IMR-90 (cell line): Measurements from ENCODE around the gene OPCML. TPM values are rescaled to one million over a fixed set of nuclear protein-coding genes. Genes with fewer than 3 reads are reported as not detected.

Source experiments
- ATAC-seq: fragments of 200-7000 bp; cut with Tn5 transposase; 2 replicates; pipeline ENCODE4 v1.9.1; 2020; ENCODE audit warnings: low read depth, mild to moderate bottlenecking, moderate library complexity
- BruUV-seq: library from RNA; stranded (reverse); fragments of 400-500 nt; replicated peaks from 2 replicates; lab custom pipeline; 2021; lab: Mats Ljungman, UMichigan
- CTCF ChIA-PET: fragments of 300-600 bp; formaldehyde crosslinking; extraction: SDS; loops from one replicate; lab custom pipeline; 2021; ENCODE audit warnings: antibody characterized with exemption; lab: Yijun Ruan, JAX
- POLR2A ChIA-PET: fragments of 300-600 bp; sonication (Branson Sonifier 250); formaldehyde crosslinking; loops from one replicate; lab custom pipeline; 2022; ENCODE audit warnings: antibody characterized with exemption; ENCODE audit not compliant: unreplicated experiment; lab: Charles Lee
- DNase-seq: peaks from one replicate; pipeline ENCODE4 v3.0.0; 2013
- H2AFZ ChIP-seq: replicated peaks from 2 replicates; pipeline ENCODE3; 2013; ENCODE audit warnings: low read length, mild to moderate bottlenecking; ENCODE audit not compliant: poor library complexity
- H2AK5ac ChIP-seq: 2 replicates; pipeline ENCODE4 v1.6.1; 2013; ENCODE audit warnings: low read depth, low read length, inconsistent platforms
- H2AK9ac ChIP-seq: replicated peaks from 2 replicates; pipeline ENCODE3; 2013; ENCODE audit warnings: mild to moderate bottlenecking, low read depth, low read length, moderate library complexity; ENCODE audit not compliant: poor library complexity
- H2BK120ac ChIP-seq: 2 replicates; pipeline ENCODE4 v1.6.1; 2013; ENCODE audit warnings: low read depth, low read length, inconsistent platforms
- H2BK15ac ChIP-seq: 3 replicates; pipeline ENCODE4 v1.6.1; 2013; ENCODE audit warnings: low read depth, low read length, inconsistent platforms
- H2BK20ac ChIP-seq: 2 replicates; pipeline ENCODE4 v1.6.1; 2013; ENCODE audit warnings: low read depth, mild to moderate bottlenecking, inconsistent platforms, low read length, moderate library complexity
- H2BK5ac ChIP-seq: 2 replicates; pipeline ENCODE4 v1.6.1; 2013; ENCODE audit warnings: mild to moderate bottlenecking, low read depth, low read length, inconsistent platforms; ENCODE audit not compliant: poor library complexity, severe bottlenecking
- H3K14ac ChIP-seq: replicated peaks from 2 replicates; pipeline ENCODE4 v1.6.1; 2013; ENCODE audit warnings: low read depth, low read length, inconsistent platforms
- H3K18ac ChIP-seq: 2 replicates; pipeline ENCODE4 v1.6.1; 2013; ENCODE audit warnings: low read depth, low read length, control low read depth
- H3K23ac ChIP-seq: 2 replicates; pipeline ENCODE4 v1.6.1; 2013; ENCODE audit warnings: low read depth, low read length, inconsistent platforms
- H3K27ac ChIP-seq: 2 replicates; pipeline ENCODE4 v1.5.1; 2013; ENCODE audit warnings: mild to moderate bottlenecking, control low read depth, low read length; ENCODE audit not compliant: insufficient read depth
- H3K27me3 ChIP-seq: 2 replicates; pipeline ENCODE4 v1.6.1; 2013; ENCODE audit warnings: low read length; ENCODE audit not compliant: control insufficient read depth, insufficient read depth
- H3K36me3 ChIP-seq: 2 replicates; pipeline ENCODE4 v1.6.1; 2013; ENCODE audit warnings: low read length, mixed read lengths; ENCODE audit not compliant: control insufficient read depth, insufficient read depth
- H3K4ac ChIP-seq: 2 replicates; pipeline ENCODE4 v1.6.1; 2013; ENCODE audit warnings: low read depth, low read length, inconsistent platforms
- H3K4me1 ChIP-seq: 2 replicates; pipeline ENCODE4 v1.6.1; 2013; ENCODE audit warnings: low read length, mixed read lengths; ENCODE audit not compliant: control insufficient read depth, insufficient read depth
- H3K4me2 ChIP-seq: 2 replicates; pipeline ENCODE4 v1.6.1; 2013; ENCODE audit warnings: low read depth, mild to moderate bottlenecking, control low read depth, low read length, moderate library complexity
- H3K4me3 ChIP-seq: 2 replicates; pipeline ENCODE4 v1.5.1; 2013; ENCODE audit warnings: low read depth, mild to moderate bottlenecking, control low read depth, low read length, moderate library complexity; ENCODE audit not compliant: insufficient read depth
- H3K56ac ChIP-seq: 2 replicates; pipeline ENCODE4 v1.6.1; 2013; ENCODE audit warnings: low read length, inconsistent platforms; ENCODE audit not compliant: insufficient read depth; ENCODE audit errors: extremely low read depth
- H3K79me1 ChIP-seq, 2 experiments: 2 replicates each; pipeline ENCODE4 v1.6.1; 2013; ENCODE audit warnings: low read length in 2 of 2, inconsistent platforms in 1 of 2, low read depth in 1 of 2
- H3K9ac ChIP-seq: 2 replicates; pipeline ENCODE4 v1.6.1; 2013; ENCODE audit warnings: low read depth, low read length, control low read depth
- H3K9me1 ChIP-seq: 2 replicates; pipeline ENCODE4 v1.6.1; 2013; ENCODE audit warnings: low read length, inconsistent platforms; ENCODE audit not compliant: insufficient read depth
- H3K9me3 ChIP-seq: 2 replicates; pipeline ENCODE4 v1.6.1; 2013; ENCODE audit warnings: low read length; ENCODE audit not compliant: control insufficient read depth, insufficient read depth
- H4K20me1 ChIP-seq: 2 replicates; pipeline ENCODE4 v1.6.1; 2013; ENCODE audit warnings: low read length, inconsistent platforms; ENCODE audit not compliant: insufficient read depth
- H4K5ac ChIP-seq: 2 replicates; pipeline ENCODE4 v1.6.1; 2013; ENCODE audit warnings: mild to moderate bottlenecking, low read depth, low read length, control low read depth
- H4K8ac ChIP-seq, 2 experiments: 2 replicates each; pipeline ENCODE4 v1.6.1; 2013; ENCODE audit warnings: low read depth in 2 of 2, low read length in 2 of 2, control low read depth in 1 of 2, inconsistent platforms in 1 of 2
- H4K91ac ChIP-seq: 2 replicates; pipeline ENCODE4 v1.6.1; 2013; ENCODE audit warnings: low read depth, low read length, inconsistent platforms; ENCODE audit not compliant: insufficient read depth
- BHLHE40 ChIP-seq: fragments of 150-350 bp; IDR thresholded peaks from 2 replicates; pipeline ENCODE4 v1.6.1; 2016; ENCODE audit warnings: mild to moderate bottlenecking, low read depth, low read length
- CEBPB ChIP-seq: IDR thresholded peaks from 2 replicates; pipeline ENCODE4 v1.6.1; 2012; ENCODE audit warnings: low read depth, low read length, improper control_type of control experiment
- CHD1 ChIP-seq: IDR thresholded peaks from 2 replicates; pipeline ENCODE4 v1.6.1; 2012; ENCODE audit warnings: low read depth, low read length, improper control_type of control experiment
- ELK1 ChIP-seq: fragments of 150-350 bp; IDR thresholded peaks from 2 replicates; pipeline ENCODE4 v1.6.1; 2016; ENCODE audit warnings: low read depth, mild to moderate bottlenecking, low read length, moderate library complexity, borderline replicate concordance
- FOS ChIP-seq: fragments of 150-350 bp; IDR thresholded peaks from 2 replicates; pipeline ENCODE4 v1.6.1; 2016; ENCODE audit warnings: low read depth, low read length
- MAFK ChIP-seq: IDR thresholded peaks from 2 replicates; pipeline ENCODE4 v1.6.1; 2012; ENCODE audit warnings: low read depth, low read length, improper control_type of control experiment
- MAZ ChIP-seq: IDR thresholded peaks from 2 replicates; pipeline ENCODE4 v1.6.1; 2012; ENCODE audit warnings: low read depth, mild to moderate bottlenecking, low read length, improper control_type of control experiment, moderate library complexity, borderline replicate concordance
- MXI1 ChIP-seq: IDR thresholded peaks from 2 replicates; pipeline ENCODE4 v1.6.1; 2012; ENCODE audit warnings: low read depth, mild to moderate bottlenecking, low read length, moderate library complexity, borderline replicate concordance
- NFE2L2 ChIP-seq: fragments of 150-350 bp; IDR thresholded peaks from 2 replicates; pipeline ENCODE4 v1.6.1; 2016; ENCODE audit warnings: low read depth, mild to moderate bottlenecking, low read length
- POLR2A ChIP-seq: IDR thresholded peaks from 2 replicates; pipeline ENCODE4 v1.6.1; 2012; ENCODE audit warnings: mild to moderate bottlenecking, low read depth, low read length
- RAD21 ChIP-seq: IDR thresholded peaks from 2 replicates; pipeline ENCODE4 v1.6.1; 2012; ENCODE audit warnings: low read length, improper control_type of control experiment
- RCOR1 ChIP-seq: IDR thresholded peaks from 2 replicates; pipeline ENCODE4 v1.6.1; 2012; ENCODE audit warnings: mild to moderate bottlenecking, low read length, improper control_type of control experiment; ENCODE audit not compliant: insufficient replicate concordance
- RFX5 ChIP-seq: IDR thresholded peaks from 2 replicates; pipeline ENCODE4 v1.8.0; 2012; ENCODE audit warnings: low read depth, mild to moderate bottlenecking, low read length, moderate library complexity
- SMC3 ChIP-seq: fragments of 150-350 bp; IDR thresholded peaks from 2 replicates; pipeline ENCODE4 v1.6.1; 2016; ENCODE audit warnings: low read depth, mild to moderate bottlenecking, antibody characterized with exemption, low read length, moderate library complexity
- WGBS, 2 experiments: methylation state at CpG; one replicate each; pipeline versions ENCODE4 v1.1.5 to v1.1.7; 2013; ENCODE audit warnings: missing lambda C conversion rate in 2 of 2; ENCODE audit not compliant: insufficient read length in 1 of 2; ENCODE audit errors: extremely low coverage in 2 of 2; 5-methylcytosine and 5-hydroxymethylcytosine counted together
- dilution Hi-C: fragments of 300-500 bp; cut with HindIII; formaldehyde crosslinking; loops from one replicate; pipeline ENCODE4 v1.14.3; 2018; ENCODE audit warnings: low sequenced_read_pairs; ENCODE audit not compliant: unreplicated experiment
- in situ Hi-C: fragments of 300-500 bp; cut with MboI; formaldehyde crosslinking; loops from 3 replicates; pipeline ENCODE4 v1.14.3; 2019; ENCODE audit warnings: low sequenced_read_pairs, inconsistent platforms, mixed read lengths
- intact Hi-C: fragments of 100-400 bp; cut with micrococcal nuclease; formaldehyde crosslinking; loops from 2 replicates; pipeline ENCODE4 v1.10.0; 2022
- polyA plus RNA-seq, 3 experiments: library from polyadenylated mRNA; depleted of rRNA; stranded (reverse); fragments of >200 nt; gene quantifications; 2 replicates each; pipeline ENCODE4 v1.2.3, GENCODE V29; 2012; ENCODE audit warnings: low replicate concordance in 1 of 3
- total RNA-seq: library from RNA; depleted of rRNA; stranded (reverse); fragments of >200 nt; gene quantifications from 2 replicates; pipeline ENCODE4 v1.2.3, GENCODE V29; 2012
- TF ChIP-seq, protein P1 (sequence below): conservative IDR thresholded peaks from 2 replicates; pipeline ENCODE4 v1.5.1; 2012; ENCODE audit warnings: mild to moderate bottlenecking, low read depth, low read length, improper control_type of control experiment
- TF ChIP-seq, protein P2 (sequence below): fragments of 150-350 bp; IDR thresholded peaks from 2 replicates; pipeline ENCODE4 v1.6.1; 2017; ENCODE audit warnings: mild to moderate bottlenecking, antibody characterized with exemption, low read length, low read depth

The OPCML gene
- total and polyA plus RNA-seq, 2 of the 4 experiments (the other 2 are of a cell fraction): under 0.01 to 2.6 TPM

- no peak overlapping the region for H4K8ac ChIP-seq
- no peak overlapping the region for H3K14ac ChIP-seq
- H3K4me3 ChIP-seq: no peak overlapping the region
- no peak overlapping the region for H3K27ac ChIP-seq
- H2BK5ac ChIP-seq: no peak overlapping the region
- ATAC-seq: no peak
- no peak overlapping the region for H3K18ac ChIP-seq
- no peak overlapping the region for H2AFZ ChIP-seq
- H4K91ac ChIP-seq: no peak overlapping the region
- no peaks in the 10 kb centered on the region for H3K36me3 ChIP-seq
- H2BK20ac ChIP-seq: no peak overlapping the region
- TF ChIP-seq SMC3: no peak
- TF ChIP-seq BHLHE40: no peak
- TF ChIP-seq NFE2L2: no peak
- TF ChIP-seq MXI1: no peak
- TF ChIP-seq, protein P1, sequence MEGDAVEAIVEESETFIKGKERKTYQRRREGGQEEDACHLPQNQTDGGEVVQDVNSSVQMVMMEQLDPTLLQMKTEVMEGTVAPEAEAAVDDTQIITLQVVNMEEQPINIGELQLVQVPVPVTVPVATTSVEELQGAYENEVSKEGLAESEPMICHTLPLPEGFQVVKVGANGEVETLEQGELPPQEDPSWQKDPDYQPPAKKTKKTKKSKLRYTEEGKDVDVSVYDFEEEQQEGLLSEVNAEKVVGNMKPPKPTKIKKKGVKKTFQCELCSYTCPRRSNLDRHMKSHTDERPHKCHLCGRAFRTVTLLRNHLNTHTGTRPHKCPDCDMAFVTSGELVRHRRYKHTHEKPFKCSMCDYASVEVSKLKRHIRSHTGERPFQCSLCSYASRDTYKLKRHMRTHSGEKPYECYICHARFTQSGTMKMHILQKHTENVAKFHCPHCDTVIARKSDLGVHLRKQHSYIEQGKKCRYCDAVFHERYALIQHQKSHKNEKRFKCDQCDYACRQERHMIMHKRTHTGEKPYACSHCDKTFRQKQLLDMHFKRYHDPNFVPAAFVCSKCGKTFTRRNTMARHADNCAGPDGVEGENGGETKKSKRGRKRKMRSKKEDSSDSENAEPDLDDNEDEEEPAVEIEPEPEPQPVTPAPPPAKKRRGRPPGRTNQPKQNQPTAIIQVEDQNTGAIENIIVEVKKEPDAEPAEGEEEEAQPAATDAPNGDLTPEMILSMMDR: no peak
- no peak for TF ChIP-seq FOS
- no peak for TF ChIP-seq CEBPB
- no peak for TF ChIP-seq RFX5
- no peak for TF ChIP-seq POLR2A
- TF ChIP-seq MAFK: no peak
- TF ChIP-seq RCOR1: no peak
- TF ChIP-seq CHD1: no peak
- no peak for TF ChIP-seq RAD21
- TF ChIP-seq, protein P2, sequence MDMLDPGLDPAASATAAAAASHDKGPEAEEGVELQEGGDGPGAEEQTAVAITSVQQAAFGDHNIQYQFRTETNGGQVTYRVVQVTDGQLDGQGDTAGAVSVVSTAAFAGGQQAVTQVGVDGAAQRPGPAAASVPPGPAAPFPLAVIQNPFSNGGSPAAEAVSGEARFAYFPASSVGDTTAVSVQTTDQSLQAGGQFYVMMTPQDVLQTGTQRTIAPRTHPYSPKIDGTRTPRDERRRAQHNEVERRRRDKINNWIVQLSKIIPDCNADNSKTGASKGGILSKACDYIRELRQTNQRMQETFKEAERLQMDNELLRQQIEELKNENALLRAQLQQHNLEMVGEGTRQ: no peak
- TF ChIP-seq ELK1: no peak
- TF ChIP-seq MAZ: no peak
- H3K56ac ChIP-seq: no peak overlapping the region
- ChIA-PET CTCF (interaction anchor here (0.7 kb wide), 1 partner anchor 1206 kb away, joined by 3 read pairs; no protein-coding TSS in a partner anchor), POLR2A (interaction anchor here (0.6 kb wide), 1 partner anchor 13 kb away, joined by 3 read pairs; no protein-coding TSS in a partner anchor)
- H3K9ac ChIP-seq: no peak overlapping the region
- 60% methylated on average over 1 of the region's 14 CpGs; no CpG with 5 or more reads in 1 of the 2 experiments for WGBS, 2 experiments
- H3K4ac ChIP-seq: no peak overlapping the region
- no peak overlapping the region for H2AK9ac ChIP-seq
- no peak overlapping the region for H4K5ac ChIP-seq
- dilution Hi-C loops: no loop called here
- H3K27me3 ChIP-seq: no peaks in the 10 kb centered on the region
- no peak overlapping the region for H3K23ac ChIP-seq
- in situ Hi-C loops: no loop called here
- BruUV-seq: no TSS peak
- H3K9me3 ChIP-seq: no peaks in the 10 kb centered on the region
- H3K9me1 ChIP-seq: no peaks in the 10 kb centered on the region
- H2BK15ac ChIP-seq: no peak overlapping the region
- H3K79me1 ChIP-seq: no peaks in the 10 kb centered on the region
- DNase-seq: no peak
- H2BK120ac ChIP-seq: no peak overlapping the region
- intact Hi-C loops: no loop called here
- H3K4me1 ChIP-seq: no peaks in the 10 kb centered on the region
- no peak overlapping the region for H3K4me2 ChIP-seq
- H4K20me1 ChIP-seq: no peaks in the 10 kb centered on the region
- H2AK5ac ChIP-seq: no peak overlapping the region
These were observed 804.3 kb downstream of the OPCML start for GRCh38 chr11:132728026-132728425.
